ENCODE measurements around the gene KBTBD12. TPM values are rescaled to one million over a fixed set of nuclear protein-coding genes. Genes with fewer than 3 reads are reported as not detected.
A peak's percentile ranks its signal among the peaks of the same experiment; 100 is the strongest.
"Not testable (repeated sequence)": the region's sequence is repeated elsewhere in the genome, so short reads cannot be mapped to it uniquely, and the experiment has no call there.

The KBTBD12 gene
- polyA plus RNA-seq, 1 donor, result 19.4 TPM

DNA sequence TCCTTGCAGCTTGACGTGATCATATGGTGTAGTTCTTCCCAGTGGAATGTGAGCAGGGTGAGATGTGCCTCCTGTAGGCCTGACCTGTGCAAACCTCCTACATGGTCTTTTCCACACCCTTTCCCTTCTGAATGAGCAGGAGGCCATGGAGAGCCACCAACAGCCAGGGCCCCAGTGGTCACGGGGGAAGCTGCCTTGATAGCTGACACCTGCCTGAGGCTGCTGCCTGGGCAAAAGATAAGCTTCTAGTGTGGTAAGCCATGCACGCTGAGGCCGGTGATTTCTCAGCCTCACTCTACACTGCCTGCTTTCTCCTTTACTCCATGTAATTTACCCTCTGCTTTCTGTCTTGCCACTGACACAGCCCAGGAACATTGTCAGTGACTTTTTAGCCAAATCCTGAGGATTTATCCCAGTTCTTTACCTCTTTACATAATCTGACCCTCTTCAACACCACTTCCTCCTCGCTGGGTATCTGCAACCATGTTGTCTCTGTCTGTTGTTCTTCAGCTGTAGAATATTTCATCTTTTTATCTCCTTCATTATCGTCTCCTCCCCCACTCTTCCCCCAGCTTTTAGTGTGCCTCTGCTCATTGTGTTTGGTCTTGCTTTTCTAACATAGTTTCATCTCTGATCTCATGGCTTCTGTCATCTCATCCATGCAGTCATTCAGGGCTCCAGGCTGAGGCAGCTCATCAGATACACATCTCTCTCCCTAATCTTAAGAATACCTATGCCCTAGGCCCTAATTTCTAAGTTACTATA, 11.2 kb upstream of the KBTBD12 start:
- no peak for DNase-seq

DNA sequence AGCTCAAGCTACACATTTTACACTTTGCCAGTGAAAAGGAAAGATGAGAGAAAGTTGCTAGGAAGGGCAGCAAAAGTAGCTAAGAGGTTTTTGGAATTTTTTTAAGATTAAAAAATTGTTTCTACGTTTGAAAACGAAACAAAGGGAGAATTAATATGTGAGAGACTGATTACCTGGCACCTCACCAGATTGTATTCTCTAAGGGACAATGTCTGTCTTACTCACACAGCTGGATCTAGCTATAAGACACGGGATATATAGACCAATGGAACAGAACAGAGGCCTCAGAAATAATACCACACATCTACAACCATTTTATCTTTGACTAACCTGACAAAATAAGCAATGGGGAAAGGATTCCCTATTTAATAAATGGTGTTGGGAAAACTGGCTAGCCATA, 9.5 kb upstream of the KBTBD12 start:
- DNase-seq, result no peak

DNA sequence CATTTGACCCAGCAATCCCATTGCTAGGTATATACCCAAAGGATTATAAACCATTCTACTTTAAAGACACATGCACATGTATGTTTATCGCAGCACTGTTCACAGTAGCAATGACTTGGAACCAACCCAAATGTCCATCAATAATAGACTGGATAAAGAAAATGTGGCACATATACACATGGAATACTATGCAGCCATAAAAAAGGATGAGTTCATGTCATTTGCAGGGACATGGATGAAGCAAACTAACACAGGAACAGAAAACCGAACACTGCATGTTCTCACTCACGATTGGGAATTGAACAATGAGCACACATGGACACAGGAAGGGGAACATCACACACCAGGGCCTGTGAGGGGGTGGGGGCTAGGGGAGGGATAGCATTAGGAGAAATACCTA, 8.4 kb upstream of the KBTBD12 start:
- not testable (repeated sequence) for DNase-seq

DNA sequence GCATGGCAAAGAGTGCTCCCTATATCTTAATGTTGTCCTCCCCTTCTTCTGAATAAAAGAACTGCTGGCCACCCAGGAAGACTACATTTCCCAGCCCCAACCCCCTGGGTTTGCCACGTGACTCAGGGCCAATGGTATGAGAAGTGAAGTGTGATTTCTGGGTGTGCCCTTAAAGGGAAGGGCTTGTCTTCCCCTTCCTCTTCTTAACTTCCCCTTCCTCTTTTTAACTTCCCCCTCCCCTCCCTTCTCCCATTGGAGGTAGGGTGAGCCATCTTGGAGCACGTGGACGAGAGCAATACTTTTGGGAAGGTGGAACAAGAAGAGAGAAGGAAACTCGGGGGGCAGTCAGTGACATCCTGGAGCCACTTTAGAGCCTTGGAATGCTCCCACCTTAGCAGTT, 6.8 kb upstream of the KBTBD12 start:
- DNase-seq, result no peak

DNA sequence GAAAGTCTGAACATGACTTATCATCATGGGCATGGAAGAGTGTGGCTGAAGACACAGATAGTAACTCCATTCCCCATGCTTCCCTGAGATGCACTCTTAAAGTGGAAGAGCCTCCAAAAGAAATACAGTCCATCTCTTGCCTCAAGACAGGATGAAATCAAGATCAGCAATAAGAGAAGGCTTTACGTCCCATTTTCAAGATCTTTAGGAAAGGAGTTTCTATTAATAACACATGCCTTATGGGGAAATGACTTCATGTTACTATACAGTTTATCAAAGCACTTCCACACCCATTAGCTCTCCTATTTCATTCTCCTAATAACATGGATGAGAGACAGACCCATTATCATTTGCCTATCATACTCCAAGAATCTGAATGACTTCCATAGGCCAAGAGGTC, 6.1 kb upstream of the KBTBD12 start:
- no peak for DNase-seq

DNA sequence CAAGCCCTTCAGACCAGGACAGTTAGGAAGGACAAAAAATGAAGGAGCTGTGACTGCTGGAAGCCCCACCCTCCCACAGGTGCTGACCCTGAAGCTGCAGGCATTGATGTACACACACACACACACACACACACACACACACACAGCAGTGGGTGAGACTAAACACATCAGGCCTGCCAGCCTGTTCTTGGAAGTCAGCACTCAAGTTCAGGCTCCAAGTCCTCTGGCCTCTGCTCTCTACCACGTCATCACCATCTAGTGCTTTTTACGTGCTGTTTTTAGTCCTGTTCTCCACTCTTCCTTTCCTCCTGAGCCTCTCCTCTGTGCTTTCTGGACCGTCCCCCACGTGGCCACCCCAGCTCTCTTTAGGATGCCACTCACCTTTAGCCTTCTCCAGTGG, 5.4 kb upstream of the KBTBD12 start:
- DNase-seq, result no peak

DNA sequence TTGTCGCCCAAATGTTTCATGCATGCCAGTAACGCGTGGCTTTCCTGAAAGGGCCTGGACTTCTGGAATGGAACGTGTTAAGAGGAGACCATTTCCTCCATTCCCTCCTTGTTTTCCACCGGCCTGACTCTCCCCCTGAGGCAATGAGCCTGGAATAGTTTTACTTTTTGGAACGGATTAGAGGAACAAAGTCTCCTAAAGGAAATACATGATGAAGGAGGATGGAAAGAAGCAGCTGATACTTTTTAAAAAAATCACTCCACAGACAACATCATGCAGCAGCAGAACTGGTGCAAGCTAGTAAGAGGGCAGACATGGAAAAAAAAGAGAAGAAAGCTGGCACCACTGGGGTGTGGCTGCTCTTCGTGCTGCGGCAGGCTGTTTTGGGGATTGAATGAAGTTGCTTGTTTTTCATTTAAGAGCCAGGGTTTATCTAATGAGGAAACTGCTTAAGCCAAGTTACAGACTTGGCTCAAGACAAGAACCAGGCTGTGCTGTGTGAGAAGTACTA, 3.6 kb upstream of the KBTBD12 start:
- DNase-seq, result peak; percentile 88

DNA sequence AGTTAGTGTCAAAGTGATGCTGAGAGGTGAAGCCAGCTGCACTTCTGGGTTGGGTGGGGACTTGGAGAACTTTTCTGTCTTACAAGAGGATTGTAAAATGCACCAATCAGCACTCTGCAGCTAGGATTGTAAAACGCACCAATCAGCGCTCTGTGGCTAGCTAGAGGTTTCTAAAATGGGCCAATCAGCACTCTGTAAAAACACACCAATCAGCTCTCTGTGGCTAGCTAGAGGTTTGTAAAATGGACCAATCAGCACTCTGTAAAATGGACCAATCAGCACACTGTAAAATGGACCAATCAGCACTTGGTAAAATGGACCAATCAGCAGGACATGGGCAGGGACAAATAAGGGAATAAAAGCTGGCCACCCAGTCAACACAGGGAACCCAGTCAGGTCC, 1.2 kb upstream of the KBTBD12 start:
- DNase-seq, result not testable (repeated sequence)

DNA sequence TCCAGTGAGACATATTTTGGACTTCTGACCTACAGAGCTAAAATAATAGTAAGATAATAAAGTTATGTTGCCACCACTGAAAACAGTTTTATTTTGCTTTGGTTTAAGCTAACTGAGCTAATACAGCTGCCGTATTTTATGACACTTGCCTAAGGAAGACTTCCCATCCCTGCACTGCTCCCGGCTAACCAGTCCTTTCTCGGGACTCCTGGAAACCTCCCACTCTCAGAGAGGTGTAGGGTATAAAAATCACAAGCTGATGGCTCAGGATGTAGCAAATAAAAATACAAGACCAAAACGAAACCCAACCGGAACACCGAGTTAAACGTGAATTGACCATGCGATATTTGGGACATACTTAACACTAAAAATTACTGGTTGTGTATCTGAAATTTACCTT, 448 bp upstream of the KBTBD12 start:
- DNase-seq, result no peak

DNA sequence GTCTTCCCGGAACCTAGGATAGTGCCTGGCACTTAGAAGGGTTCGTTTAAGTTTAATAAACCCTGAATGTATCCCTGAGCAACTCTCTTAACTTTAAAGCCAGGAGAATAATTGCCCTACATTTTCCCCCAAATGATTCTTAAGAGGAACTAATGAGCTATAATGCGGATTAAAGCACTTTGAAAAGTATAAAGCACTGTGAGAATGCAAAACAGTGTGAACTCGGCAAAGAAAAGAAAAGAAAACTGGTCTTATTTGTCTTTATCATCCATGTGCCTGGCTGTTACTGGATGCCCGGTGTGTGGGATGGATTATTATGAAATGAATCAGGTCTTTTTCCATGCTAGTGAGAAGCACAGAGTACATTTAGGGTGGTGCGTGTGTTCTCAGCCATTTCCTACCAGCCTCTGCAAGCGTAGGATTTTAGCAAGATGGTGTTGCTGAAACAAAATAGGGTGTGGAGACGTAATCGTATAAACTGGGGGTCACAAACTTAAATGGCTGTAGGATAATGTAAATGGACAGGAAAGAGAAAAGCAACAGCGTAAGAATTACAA, 983 bp downstream of the KBTBD12 start:
- no peak for DNase-seq

DNA sequence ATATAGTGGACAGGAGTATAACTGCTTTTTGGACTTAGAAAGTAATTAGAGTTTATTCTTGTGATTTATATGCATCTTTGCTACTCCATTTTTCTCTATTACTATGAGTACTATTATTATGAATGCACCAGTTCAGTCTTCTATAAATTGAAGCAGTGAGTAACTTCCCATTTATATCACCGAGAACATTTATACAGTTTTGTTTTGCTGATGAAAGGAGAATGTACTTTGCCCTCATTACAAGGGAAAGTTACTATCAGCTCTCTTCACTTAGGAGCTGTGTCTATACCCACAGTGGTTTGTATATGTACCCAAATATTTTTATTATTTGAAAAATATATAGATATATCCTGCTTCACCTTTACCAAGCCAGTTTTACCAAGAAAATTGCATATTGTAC, 5.7 kb downstream of the KBTBD12 start:
- no peak for DNase-seq

DNA sequence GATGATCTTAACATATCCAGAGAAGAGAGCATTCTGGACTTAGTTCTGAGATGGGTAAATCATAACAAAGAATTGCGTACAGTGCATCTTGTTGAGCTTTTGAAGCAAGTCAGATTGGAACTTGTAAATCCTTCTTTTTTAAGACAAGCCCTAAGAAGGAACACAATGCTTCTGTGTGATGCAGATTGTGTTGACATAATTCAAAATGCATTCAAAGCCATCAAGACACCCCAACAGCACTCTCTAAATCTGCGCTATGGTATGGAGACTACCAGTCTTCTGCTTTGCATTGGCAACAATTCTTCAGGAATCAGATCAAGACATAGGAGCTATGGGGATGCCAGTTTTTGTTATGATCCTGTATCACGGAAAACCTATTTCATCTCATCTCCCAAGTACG, 8.6 kb downstream of the KBTBD12 start:
- DNase-seq, result no peak

DNA sequence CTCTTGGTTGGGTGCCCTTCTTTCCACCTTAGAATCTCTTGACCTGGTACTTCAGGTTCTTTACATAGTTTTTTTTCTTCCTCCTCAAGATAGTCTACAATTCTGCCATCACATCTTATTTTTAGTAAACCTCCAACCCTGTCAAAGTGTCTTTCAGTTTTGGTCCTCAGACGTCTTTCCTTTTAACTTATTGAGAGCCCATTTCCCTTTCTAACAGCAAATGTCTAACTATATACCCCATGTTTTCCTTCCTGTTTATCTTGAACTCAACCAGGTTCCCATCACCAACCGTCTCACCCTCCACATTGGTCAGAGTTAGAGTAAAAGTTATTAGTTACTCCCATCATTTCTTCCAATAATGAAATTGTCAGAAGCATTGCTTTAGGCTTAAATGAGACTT, 10.4 kb downstream of the KBTBD12 start:
- DNase-seq, result no peak

DNA sequence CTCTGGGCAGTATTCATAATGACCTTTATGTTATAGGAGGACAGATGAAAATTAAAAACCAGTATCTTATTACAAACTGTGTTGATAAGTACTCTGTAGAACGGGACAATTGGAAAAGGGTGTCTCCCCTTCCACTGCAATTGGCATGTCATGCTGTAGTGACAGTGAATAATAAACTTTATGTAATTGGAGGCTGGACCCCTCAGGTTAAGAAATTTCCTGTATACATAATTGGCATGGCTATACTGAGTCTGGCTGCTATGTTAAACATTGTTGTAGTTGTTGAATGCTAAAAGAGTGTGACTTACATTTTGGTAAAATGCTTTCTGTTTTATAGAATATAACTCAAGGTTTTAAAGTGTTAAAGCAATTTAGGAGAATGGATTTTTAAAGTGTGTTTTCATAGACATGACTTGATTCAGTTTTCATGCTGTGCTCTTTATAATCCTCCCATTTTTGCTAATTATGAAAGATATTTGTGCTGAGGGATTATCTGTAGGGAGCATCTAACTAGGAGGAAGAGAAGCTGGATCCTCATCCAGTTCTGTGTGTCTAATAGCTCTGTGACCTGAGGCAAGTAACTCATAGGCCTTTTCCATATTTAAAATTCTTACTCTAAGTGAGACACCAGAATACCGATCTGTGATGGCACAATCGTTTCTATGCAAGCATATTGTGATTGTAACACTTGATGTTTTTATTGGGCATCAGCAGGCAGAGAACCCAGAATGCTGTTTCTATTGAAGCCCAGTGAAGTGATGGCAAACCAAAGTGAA, 13.0 kb downstream of the KBTBD12 start:
- DNase-seq, result no peak

DNA sequence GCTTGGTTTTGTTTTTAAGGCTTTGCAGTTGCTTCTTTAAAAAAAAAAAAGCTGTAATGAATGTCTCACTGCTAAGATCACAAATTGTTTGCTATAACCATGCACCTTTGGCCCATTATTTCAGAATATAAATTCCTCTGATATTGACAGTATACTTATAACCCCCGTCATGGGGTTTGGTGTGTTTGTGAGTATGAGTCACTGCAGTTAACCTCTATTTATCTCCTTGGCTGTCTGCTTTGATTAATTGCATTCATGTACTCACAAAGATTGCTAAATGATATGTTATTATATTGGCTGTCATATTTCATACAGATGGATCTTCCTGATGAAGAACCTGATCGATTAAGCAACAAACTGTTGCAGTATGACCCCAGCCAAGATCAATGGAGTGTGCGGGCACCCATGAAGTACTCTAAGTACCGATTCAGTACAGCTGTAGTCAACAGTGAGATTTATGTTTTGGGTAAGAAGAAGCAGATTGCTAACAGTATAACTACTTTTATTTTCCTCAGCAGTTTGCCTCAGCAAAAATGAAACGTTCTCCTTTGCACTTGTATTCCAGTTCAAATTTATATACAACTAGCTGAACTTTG, 14.9 kb downstream of the KBTBD12 start:
- DNase-seq, result no peak

DNA sequence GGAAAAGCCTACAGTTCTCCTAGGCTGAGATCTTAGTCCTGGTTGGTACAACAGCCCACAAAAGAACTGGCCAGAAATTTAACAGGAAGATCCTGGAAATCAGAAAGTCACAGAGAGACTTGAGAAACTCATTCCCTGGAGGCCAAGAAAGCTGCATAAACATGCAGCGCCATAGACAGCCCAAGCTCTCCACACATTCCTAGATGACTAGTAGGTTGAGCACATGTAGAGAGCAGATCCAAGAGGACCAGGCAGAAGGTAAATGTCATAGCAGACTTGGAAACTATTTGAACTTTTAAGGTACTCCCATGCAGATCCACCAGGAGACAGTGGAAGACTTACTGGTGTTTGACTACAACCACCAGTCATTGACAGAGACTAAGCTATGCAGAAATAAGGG, 18.4 kb downstream of the KBTBD12 start:
- no peak for DNase-seq

DNA sequence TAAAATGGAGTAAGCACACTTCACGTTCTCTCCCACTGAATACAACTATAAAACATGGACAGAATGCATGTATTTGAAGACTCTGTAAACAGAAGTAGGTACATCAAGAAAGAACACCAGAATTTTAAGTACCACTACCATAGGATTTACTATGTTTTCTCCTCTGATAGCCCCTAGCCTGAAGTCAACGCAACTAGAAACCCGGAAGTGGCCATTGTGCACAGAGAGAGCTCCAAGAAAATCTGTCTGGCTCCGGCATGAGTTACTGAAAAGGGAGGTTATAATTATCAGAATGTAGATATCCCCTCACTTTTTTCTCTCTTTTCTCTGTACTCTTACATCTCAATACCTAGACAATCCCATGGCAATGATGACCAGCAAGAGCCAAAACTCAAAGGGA, 23.8 kb downstream of the KBTBD12 start:
- DNase-seq, result no peak

DNA sequence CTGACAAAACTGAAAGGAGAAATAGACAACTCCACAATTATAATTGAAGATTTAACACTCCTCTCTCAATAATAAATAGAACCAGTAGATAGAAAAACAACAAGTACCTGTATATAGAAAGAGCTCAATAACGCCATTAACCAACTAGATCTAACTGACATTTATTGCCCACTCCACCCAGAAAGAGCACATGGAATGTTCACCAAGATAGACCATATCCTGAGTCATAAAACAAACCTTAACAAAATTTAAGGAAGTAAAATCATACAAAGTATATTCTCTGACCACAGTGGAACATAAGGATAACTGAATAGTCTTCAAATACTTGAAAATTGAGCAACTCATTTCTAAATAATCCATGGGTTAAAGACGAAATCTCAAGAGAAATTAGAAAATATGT, 25.1 kb downstream of the KBTBD12 start:
- no peak for DNase-seq

DNA sequence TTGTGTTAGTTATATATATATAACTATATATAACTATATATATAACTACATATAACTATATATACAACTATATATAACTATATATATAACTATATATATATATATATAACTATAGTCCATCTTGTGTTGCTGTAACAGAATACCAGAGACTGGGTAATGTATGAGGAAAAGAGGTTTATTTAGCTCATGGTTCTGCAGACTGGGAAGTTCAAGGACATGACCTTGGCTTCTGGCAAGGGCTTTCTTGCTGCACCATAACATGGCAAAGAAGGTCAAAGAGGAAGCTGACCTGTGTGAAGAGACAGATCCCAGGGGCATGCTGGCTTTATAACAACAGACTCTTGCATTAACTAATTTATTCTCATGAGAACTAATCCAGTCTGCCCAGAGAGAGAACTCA, 27.6 kb downstream of the KBTBD12 start:
- DNase-seq, result no peak

DNA sequence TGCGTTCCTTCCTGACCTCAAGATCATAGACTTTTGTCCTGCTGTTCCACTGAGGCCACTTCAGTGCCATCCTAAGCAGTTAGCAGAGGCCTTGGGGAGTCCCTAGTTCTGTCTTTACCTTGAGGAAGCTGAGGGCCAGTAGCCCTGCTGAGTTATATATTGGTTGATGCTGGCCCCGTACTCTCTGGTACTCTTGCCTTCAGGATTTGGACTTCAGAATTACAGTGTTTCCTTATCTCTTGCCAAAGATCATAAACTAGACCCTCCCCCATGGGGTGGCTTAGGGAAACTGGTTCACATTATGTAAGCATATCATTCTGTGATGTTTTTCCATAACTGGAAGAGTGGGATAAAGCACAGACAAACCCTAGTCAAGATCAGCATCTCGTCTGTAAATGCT, 33.2 kb downstream of the KBTBD12 start:
- DNase-seq, result no peak

DNA sequence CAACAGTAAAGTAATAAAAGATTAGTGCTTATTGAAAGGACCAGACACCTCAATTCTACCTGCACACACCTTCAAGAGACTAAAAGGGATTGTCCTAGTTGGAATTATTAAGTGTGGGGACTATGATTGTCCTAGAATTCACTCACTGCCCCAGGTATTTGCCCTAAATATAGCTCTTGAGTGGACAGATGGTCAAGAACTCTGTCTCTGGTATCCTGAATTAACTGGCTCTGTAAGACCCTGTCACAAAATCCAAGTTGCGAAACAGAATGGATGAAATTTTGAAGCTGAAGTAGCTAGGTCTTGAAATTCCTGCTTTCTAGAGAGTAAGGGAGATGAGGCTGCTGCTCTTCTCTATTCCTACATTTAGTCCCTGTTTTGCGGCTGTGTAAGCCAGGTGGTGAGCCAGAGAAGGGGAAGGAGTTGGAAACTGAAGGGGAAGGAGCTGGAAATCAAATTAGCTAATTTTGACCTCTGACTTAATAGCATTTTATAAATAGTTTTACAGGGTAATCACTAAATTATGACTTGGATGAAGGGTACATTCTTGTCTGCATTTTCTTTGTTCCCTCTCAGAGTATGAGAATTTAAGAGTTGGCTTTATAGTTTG, 34.5 kb downstream of the KBTBD12 start:
- DNase-seq, result no peak

DNA sequence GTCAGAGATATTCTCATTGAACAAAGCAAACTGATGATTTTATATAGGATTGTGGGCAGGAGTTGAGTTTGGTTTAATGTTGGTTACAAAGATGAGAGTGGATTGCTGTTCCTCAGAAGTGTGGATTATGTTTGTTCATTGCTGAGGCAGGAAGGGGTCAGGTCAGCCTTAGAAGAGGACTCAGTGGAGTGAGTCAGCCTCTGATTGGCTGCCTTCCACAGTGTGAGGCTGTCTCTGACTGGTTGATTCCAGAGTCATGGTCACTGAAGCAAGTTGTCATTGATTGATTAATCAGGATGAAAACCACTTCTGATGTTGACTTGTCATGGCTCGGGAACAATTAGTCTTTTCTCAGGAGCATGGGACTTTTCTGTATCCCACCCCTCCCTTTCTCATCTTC, 36.2 kb downstream of the KBTBD12 start:
- no peak for DNase-seq
